GM12892 (cell line): ENCODE results near the gene JARID2.

ENCODE experiments used
- POLR2A ChIP-seq: IDR thresholded peaks from 2 replicates; pipeline ENCODE4 v1.6.1; 2011; ENCODE audit warnings: low read depth, low read length, control low read depth
- POLR2AphosphoS5 ChIP-seq: IDR thresholded peaks from 2 replicates; pipeline ENCODE4 v1.6.1; 2011; ENCODE audit warnings: low read depth, low read length, control low read depth
- TAF1 ChIP-seq: IDR thresholded peaks from 2 replicates; pipeline ENCODE4 v1.6.1; 2011; ENCODE audit warnings: low read depth, mild to moderate bottlenecking, control low read depth, low read length, borderline replicate concordance

- TF ChIP-seq POLR2A (no peak), POLR2AphosphoS5 (no peak), TAF1 (no peak)
These were observed 1.8 kb upstream of the JARID2 start for GRCh38 chr6:15243910-15244619.
